ENCODE measurements around the gene CAPRIN1.

CAPRIN1 gene

DNA sequence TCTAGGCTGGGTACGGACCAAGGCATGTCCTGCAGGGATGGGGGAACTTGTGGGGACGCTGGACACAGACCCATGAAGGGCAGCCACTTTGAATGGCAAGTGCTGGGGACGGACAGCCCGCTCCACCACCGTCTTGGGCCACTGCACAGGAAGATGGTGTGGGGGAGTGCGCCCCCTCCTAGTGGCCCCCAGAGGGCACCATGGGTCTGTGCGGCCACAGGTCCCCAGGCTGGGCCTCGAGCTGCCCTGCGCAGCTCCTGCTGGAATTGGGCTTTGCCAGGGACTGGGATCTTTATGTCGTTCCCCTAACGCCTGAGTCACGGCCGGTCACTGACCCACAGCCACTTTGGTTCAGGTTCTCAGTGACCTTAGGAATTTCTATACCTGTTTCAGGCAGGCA lies 98.3 kb downstream of the CAPRIN1 start:
- peaks cover 73% of the 10 kb centered on the region for H3K36me3 ChIP-seq
- TF ChIP-seq, protein P1, sequence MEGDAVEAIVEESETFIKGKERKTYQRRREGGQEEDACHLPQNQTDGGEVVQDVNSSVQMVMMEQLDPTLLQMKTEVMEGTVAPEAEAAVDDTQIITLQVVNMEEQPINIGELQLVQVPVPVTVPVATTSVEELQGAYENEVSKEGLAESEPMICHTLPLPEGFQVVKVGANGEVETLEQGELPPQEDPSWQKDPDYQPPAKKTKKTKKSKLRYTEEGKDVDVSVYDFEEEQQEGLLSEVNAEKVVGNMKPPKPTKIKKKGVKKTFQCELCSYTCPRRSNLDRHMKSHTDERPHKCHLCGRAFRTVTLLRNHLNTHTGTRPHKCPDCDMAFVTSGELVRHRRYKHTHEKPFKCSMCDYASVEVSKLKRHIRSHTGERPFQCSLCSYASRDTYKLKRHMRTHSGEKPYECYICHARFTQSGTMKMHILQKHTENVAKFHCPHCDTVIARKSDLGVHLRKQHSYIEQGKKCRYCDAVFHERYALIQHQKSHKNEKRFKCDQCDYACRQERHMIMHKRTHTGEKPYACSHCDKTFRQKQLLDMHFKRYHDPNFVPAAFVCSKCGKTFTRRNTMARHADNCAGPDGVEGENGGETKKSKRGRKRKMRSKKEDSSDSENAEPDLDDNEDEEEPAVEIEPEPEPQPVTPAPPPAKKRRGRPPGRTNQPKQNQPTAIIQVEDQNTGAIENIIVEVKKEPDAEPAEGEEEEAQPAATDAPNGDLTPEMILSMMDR (IDR thresholded peaks at IDR 0.05; ENCODE audit: low read depth, low read length), result peak; percentile 75
- DNase-seq, result peak; percentile 56
- H3K9me3 ChIP-seq (ENCODE audit: severe bottlenecking), result no peaks in the 10 kb centered on the region
- peak overlapping the region; percentile 95 for H3K27ac ChIP-seq
- no peaks in the 10 kb centered on the region for H3K27me3 ChIP-seq (ENCODE audit: insufficient read depth, low read depth, severe bottlenecking)
- H3K4me3 ChIP-seq (ENCODE audit: low read depth, low read length), result no peak overlapping the region

DNA sequence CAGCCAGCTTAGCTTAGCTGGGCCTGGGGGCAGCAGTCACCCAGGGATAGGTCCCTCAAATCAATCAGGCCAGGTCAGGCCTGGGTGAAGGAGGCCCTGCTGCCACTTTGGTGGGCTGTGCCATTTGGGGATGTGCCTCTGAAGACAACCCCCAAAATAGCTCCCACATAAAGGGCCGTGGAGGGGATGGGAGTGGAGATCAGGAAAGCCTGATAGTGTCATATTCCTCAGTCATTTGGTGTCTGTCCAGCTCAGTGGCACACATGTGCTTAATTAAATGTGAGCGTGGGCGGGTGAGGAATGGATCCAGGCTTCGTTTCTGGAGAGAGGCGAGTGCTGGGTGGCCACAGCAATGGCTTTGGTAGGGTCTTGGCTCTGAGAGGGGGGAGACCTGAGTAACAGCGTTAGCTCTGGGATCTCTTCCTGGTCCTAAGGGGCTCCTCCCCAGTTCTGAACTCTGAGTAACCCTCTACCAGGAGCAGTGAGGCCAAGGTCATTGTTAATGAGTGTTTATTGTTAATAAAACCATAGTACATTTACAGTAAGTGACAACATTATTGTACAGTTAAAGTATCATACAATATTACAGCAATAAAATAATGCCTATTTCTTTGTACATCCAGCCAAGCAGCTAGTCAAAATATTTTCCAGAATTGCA lies 99.1 kb downstream of the CAPRIN1 start:
- TF ChIP-seq, protein P1 (IDR thresholded peaks at IDR 0.05; ENCODE audit: low read depth, low read length), result no peak
- Histone ChIP-seq H3K36me3 (peaks cover 73% of the 10 kb centered on the region), H3K27me3 (ENCODE audit: insufficient read depth, low read depth, severe bottlenecking) (no peaks in the 10 kb centered on the region), H3K4me3 (ENCODE audit: low read depth, low read length) (no peak overlapping the region), H3K9me3 (ENCODE audit: severe bottlenecking) (no peaks in the 10 kb centered on the region), H3K27ac (peak overlapping the region; percentile 95)
- DNase-seq, result no peak

Measured in WERI-Rb-1 (cell line).